ENCODE measurements around the gene LARGE1.

The LARGE1 gene

GRCh38 chr22:33659448-33659847 lies 260.8 kb downstream of the LARGE1 start:
- TF ChIP-seq CTCF (IDR thresholded peaks at IDR 0.05; ENCODE audit: insufficient read depth, missing control alignments), result no peak
- FAIRE-seq, result no peak
- DNase-seq (ENCODE audit: insufficient read length, low spot score), result no peak

- no peak for DNase-seq (ENCODE audit: insufficient read length, low spot score)
Measured at GRCh38 chr22:33658775-33659174, 261.5 kb downstream of the LARGE1 start.

GRCh38 chr22:33657670-33658069 lies 262.6 kb downstream of the LARGE1 start:
- TF ChIP-seq CTCF (IDR thresholded peaks at IDR 0.05; ENCODE audit: insufficient read depth, missing control alignments), result no peak
- FAIRE-seq (no peak), DNase-seq (ENCODE audit: insufficient read length, low spot score) (no peak)

More at GRCh38 chr22:33658775-33659174, 261.5 kb downstream of the LARGE1 start:
- TF ChIP-seq CTCF (IDR thresholded peaks at IDR 0.05; ENCODE audit: insufficient read depth, missing control alignments), result no peak
- FAIRE-seq, result no peak

- DNase-seq (ENCODE audit: insufficient read length, low spot score) (no peak), FAIRE-seq (no peak)
- TF ChIP-seq CTCF (IDR thresholded peaks at IDR 0.05; ENCODE audit: insufficient read depth, missing control alignments), result no peak
Measured at GRCh38 chr22:33656808-33657628, 263.3 kb downstream of the LARGE1 start.

- TF ChIP-seq CTCF (IDR thresholded peaks at IDR 0.05; ENCODE audit: insufficient read depth, missing control alignments), result no peak
- DNase-seq (ENCODE audit: insufficient read length, low spot score), result no peak
- no peak for FAIRE-seq
Measured at GRCh38 chr22:33654173-33654895, 265.9 kb downstream of the LARGE1 start.

GRCh38 chr22:33653532-33654063 lies 266.7 kb downstream of the LARGE1 start:
- DNase-seq (ENCODE audit: insufficient read length, low spot score), result no peak
- no peak for TF ChIP-seq CTCF (IDR thresholded peaks at IDR 0.05; ENCODE audit: insufficient read depth, missing control alignments)
- FAIRE-seq, result no peak
